Measurements from ENCODE around the gene TMEM169.

GRCh38 chr2:216133397-216133796, 51.7 kb downstream of the TMEM169 start:
- TF ChIP-seq CTCF (IDR thresholded peaks at IDR 0.05) (no peak), POLR2A (IDR thresholded peaks at IDR 0.05) (no peak), POLR2AphosphoS5 (IDR thresholded peaks at IDR 0.05) (no peak)

Data from transverse colon (tissue), 4 donors.